Heart right ventricle (tissue), 16 donors: Measurements from ENCODE around the gene IARS2. TPM values are rescaled to one million over a fixed set of nuclear protein-coding genes. Genes with fewer than 3 reads are reported as not detected.
"Not testable (repeated sequence)": the region's sequence is repeated elsewhere in the genome, so short reads cannot be mapped to it uniquely, and the experiment has no call there.

Experiments used
- ATAC-seq, 8 donors: fragments of 200-7000 bp; cut with Tn5 transposase; one replicate each; pipeline ENCODE4 v1.9.1; 2020; ENCODE audit warnings: mild to moderate bottlenecking in 8 of 8, moderate library complexity in 8 of 8, moderate number of reproducible peaks in 1 of 8
- DNase-seq, 2 donors: peaks; one replicate each; pipeline ENCODE4 v3.0.0-alpha.2; 2020
- H3K27ac ChIP-seq, 10 donors: fragments of 200-600 bp; sonication (generic) in 2 of 10; one replicate each; pipeline versions ENCODE4 v1.5.0 to v1.8.0; 2020 to 2022; ENCODE audit warnings: mild to moderate bottlenecking in 3 of 10
- H3K27me3 ChIP-seq, 7 donors: fragments of 200-600 bp; one replicate each; pipeline ENCODE4 v1.8.0; 2021 to 2022; ENCODE audit warnings: mild to moderate bottlenecking in 2 of 7
- H3K36me3 ChIP-seq, 9 donors: fragments of 200-600 bp; sonication (generic) in 1 of 9; one replicate each; pipeline versions ENCODE4 v1.5.0 to v1.8.0; 2020 to 2022; ENCODE audit warnings: mild to moderate bottlenecking in 2 of 9
- H3K4me1 ChIP-seq, 9 donors: fragments of 200-600 bp; sonication (generic) in 1 of 9; one replicate each; pipeline versions ENCODE4 v1.5.0 to v1.8.0; 2020 to 2022; ENCODE audit warnings: mild to moderate bottlenecking in 4 of 9
- H3K4me3 ChIP-seq, 10 donors: fragments of 200-600 bp; sonication (generic) in 2 of 10; one replicate each; pipeline versions ENCODE4 v1.5.0 to v1.8.0; 2020 to 2022; ENCODE audit warnings: mild to moderate bottlenecking in 7 of 10, moderate library complexity in 2 of 10
- H3K9me3 ChIP-seq, 11 donors: fragments of 200-600 bp in 10 of 11; sonication (generic) in 2 of 11; one replicate each; pipeline versions ENCODE4 v1.5.0 to v1.8.0; 2013 to 2022; ENCODE audit warnings: mild to moderate bottlenecking in 2 of 11, control low read depth in 1 of 11, moderate library complexity in 1 of 11
- WGBS, 2 donors: extraction: QIAGEN DNeasy Blood & Tissue Kit; methylation state at CpG; one replicate each; pipeline ENCODE4 v1.1.7; 2013; ENCODE audit warnings: inconsistent platforms in 1 of 2; 5-methylcytosine and 5-hydroxymethylcytosine counted together
- intact Hi-C, 10 donors: fragments of 100-400 bp; cut with DNase I; formaldehyde crosslinking; loops; one replicate each; pipeline versions ENCODE4 v1.11.1 to v1.14.2; 2022
- polyA plus RNA-seq, 2 donors: library from polyadenylated mRNA; stranded (reverse); fragments of 200-250 nt; gene quantifications; one replicate each; pipeline ENCODE4 v1.2.3, GENCODE V29; 2013
- total RNA-seq, 10 donors: library from RNA; stranded (reverse); fragmentation: NEBNext Ultra II Directional in 3 of 10; extraction: Animal tissue kit (Norgen Biotek cat#: 25700) in 3 of 10; gene quantifications; one replicate each; pipeline versions ENCODE4 v1.2.1 to v1.2.4, GENCODE V29; 2021 to 2023
- TF ChIP-seq, protein P1 (sequence below), 9 donors: fragments of 200-600 bp; sonication (generic) in 2 of 9; IDR thresholded peaks; one replicate each; pipeline versions ENCODE4 v1.5.0 to v1.8.0; 2021 to 2022; ENCODE audit warnings: antibody characterized with exemption in 9 of 9, mild to moderate bottlenecking in 5 of 9, moderate library complexity in 1 of 9
- donor health status: Arrhythmogenic right ventricular cardiomyopathy.
- donor health status: ischemic (EF 13 %, LVEDD 7.1; RV severe dilation, severe dysfunction).
- donor health status: healthy with polysubstance abuse.
- donor health status: DM: no; HTN: yes; CAD: no.
- donor health status: DM: no; HTN: no; CAD: no.
- donor health status: ischemic (EF 25% LVEDD 6.9; RV normal size, moderate dysfunction).
- donor health status: ischemic (EF 25% LVEDD 5.7; RV mildly dilated, moderate dysfunction).
- donor health status: healthy.
- donor health status: DM: yes; HTN: yes; CAD: no.
- donor health status: Ischemic cardiomyopathy.
- donor health status: ischemic (EF 35%, LVEDD 5.7; RV mildly dilated, moderate dysfunction).
- donor health status: nonischemic (EF 11% LVEDD 7.7; RV severe dilation, severe dysfunction).
- donor health status: DM: yes; HTN: yes; CAD: no.
- donor health status: PGD.
- donor health status: ischemic (EF 29% LVEDD 5.4; RV normal size, mild dysfunction).
- donor health status: nonischemic (EF 23%, LVEDD 6.1; RV moderate dilation, normal function).

IARS2 gene
- total and polyA plus RNA-seq, 12 donors, result 12.1 to 91.9 (median 80.1) TPM

DNA sequence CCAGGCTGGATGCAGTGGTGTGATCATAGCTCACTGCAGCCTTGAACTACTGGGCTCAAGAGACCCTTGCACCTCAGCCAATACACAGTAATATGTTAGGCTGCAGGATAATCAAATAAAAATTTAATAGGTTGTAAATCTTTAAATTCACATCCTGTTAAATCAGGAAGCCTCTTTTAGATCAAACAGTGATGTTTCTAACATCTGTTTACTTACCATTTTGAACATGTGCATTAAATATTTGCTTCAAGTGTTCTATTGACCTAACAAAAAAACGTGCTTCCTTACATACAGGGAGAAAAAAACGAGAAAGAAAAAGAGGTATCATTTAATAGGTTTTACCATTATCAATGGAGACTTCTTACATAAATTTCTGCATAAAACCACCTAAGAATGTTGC is 70.6 kb downstream of the IARS2 start:
- DNase-seq, result no peak
- H3K9me3 ChIP-seq, result no peaks in the 10 kb centered on the region
- 57 to 76% methylated on average over 2 of the region's 2 CpGs for WGBS, 2 donors
- ATAC-seq, result peak in 1 of 8 donors; percentile 9
- no peaks in the 10 kb centered on the region for H3K27me3 ChIP-seq
- no peaks in the 10 kb centered on the region for H3K4me1 ChIP-seq
- peaks cover 0 to 96% (median 11%) of the 10 kb centered on the region in 9 donors for H3K36me3 ChIP-seq
- TF ChIP-seq, protein P1, sequence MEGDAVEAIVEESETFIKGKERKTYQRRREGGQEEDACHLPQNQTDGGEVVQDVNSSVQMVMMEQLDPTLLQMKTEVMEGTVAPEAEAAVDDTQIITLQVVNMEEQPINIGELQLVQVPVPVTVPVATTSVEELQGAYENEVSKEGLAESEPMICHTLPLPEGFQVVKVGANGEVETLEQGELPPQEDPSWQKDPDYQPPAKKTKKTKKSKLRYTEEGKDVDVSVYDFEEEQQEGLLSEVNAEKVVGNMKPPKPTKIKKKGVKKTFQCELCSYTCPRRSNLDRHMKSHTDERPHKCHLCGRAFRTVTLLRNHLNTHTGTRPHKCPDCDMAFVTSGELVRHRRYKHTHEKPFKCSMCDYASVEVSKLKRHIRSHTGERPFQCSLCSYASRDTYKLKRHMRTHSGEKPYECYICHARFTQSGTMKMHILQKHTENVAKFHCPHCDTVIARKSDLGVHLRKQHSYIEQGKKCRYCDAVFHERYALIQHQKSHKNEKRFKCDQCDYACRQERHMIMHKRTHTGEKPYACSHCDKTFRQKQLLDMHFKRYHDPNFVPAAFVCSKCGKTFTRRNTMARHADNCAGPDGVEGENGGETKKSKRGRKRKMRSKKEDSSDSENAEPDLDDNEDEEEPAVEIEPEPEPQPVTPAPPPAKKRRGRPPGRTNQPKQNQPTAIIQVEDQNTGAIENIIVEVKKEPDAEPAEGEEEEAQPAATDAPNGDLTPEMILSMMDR (IDR thresholded peaks at IDR 0.05), result no peak
- no peak overlapping the region for H3K27ac ChIP-seq
- intact Hi-C loops, result no loop called here
- H3K4me3 ChIP-seq, result no peak overlapping the region

DNA sequence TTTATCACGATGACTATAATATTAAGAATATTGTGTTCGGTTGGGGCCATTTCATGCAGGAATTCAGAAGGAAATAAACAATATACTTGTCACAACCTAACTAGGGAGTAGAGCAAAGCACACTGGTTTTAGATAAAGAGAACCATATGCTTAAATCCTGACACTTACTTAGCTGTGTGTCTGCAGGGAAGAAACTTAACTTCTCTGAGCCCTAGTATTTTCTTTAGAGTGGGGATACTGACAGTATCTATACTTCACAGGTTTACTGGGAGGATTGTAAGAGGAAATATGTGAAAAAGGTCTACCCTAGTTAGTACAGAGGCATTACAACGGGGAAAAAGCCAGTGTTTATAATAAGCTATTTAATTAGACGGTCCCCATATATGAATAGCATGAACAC is 72.9 kb downstream of the IARS2 start:
- H3K27me3 ChIP-seq, result no peaks in the 10 kb centered on the region
- H3K4me3 ChIP-seq, result no peak overlapping the region
- H3K36me3 ChIP-seq, result peaks cover 0 to 96% (median 28%) of the 10 kb centered on the region in 9 donors
- TF ChIP-seq, protein P1 (IDR thresholded peaks at IDR 0.05), result no peak
- DNase-seq (no peak), ATAC-seq (no peak)
- intact Hi-C loops, result no loop called here
- WGBS, 2 donors, result 95 to 98% methylated on average over 4 of the region's 4 CpGs
- H3K27ac ChIP-seq, result no peak overlapping the region
- peaks cover 0 to 3% (median 0%) of the 10 kb centered on the region in 11 donors for H3K9me3 ChIP-seq
- no peaks in the 10 kb centered on the region for H3K4me1 ChIP-seq

DNA sequence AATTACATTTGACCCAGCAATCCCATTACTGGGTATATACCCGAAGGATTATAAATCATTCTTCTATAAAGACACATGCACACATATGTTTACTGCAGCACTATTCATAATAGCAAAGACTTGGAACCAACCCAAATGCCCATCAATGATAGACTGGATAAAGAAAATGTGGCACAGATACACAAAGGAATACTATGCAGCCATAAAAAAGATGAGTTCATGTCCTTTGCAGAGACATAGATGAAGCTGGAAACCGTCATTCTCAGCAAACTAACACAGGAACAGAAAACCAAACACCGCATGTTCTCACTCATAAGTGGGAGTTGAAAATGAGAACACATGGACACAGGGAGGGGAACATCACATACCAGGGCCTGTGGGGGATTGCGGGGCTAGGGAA is 76.0 kb downstream of the IARS2 start:
- not testable (repeated sequence) for H3K27me3 ChIP-seq, H3K27ac ChIP-seq, DNase-seq, ATAC-seq, H3K4me3 ChIP-seq, H3K9me3 ChIP-seq, H3K4me1 ChIP-seq
- 98% methylated on average over 4 of the region's 4 CpGs for WGBS, 2 donors
- H3K36me3 ChIP-seq, result peaks cover 0 to 97% (median 35%) of the 10 kb centered on the region in 9 donors
- intact Hi-C loops, result loop anchor here in 1 of 10 donors (10.0 kb wide), 1 partner anchor 65 kb away; no protein-coding TSS in a partner anchor

DNA sequence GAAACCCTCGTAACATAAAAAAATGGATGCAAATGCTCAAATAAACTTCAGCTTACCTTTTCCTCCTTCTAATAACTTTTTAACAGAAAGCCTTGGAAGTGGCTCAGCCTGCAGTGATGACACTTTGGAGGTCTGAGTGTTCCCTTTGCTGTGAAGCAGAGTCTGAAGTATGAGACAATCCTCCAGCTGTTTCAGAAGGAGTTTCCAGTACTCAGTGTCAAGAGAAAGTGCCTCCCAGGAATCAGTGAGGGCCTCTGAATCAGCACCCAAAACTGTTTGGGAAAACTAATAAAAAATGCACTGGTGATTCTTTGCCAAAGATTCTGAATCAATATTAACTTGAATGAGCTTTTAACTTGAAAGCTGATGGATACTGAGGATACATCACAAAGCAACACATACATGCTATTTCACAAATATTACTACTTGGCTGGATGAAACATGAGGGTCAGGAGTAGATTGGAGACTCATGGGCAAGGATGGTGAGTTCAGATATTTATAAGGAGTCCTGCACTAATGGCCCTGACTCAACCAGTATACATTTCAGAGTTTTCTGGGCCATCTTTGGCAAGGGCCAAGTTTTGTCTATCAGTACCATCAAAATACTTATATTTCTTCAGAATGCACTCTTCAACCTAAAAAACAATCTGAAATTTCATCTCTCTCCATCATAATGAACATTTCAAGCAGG is 77.0 kb downstream of the IARS2 start:
- Histone ChIP-seq H3K9me3 (peaks cover 0 to 3% (median 0%) of the 10 kb centered on the region in 11 donors), H3K27ac (no peak overlapping the region), H3K36me3 (peaks cover 0 to 89% (median 35%) of the 10 kb centered on the region in 9 donors), H3K27me3 (no peaks in the 10 kb centered on the region), H3K4me3 (no peak overlapping the region), H3K4me1 (no peaks in the 10 kb centered on the region)
- DNase-seq, result no peak
- 94 to 97% methylated on average over 1 of the region's 1 CpG for WGBS, 2 donors
- intact Hi-C loops, result loop anchor here in 1 of 10 donors (10.0 kb wide), 1 partner anchor 66 kb away; no protein-coding TSS in a partner anchor
- TF ChIP-seq, protein P1 (IDR thresholded peaks at IDR 0.05), result no peak
- no peak for ATAC-seq

DNA sequence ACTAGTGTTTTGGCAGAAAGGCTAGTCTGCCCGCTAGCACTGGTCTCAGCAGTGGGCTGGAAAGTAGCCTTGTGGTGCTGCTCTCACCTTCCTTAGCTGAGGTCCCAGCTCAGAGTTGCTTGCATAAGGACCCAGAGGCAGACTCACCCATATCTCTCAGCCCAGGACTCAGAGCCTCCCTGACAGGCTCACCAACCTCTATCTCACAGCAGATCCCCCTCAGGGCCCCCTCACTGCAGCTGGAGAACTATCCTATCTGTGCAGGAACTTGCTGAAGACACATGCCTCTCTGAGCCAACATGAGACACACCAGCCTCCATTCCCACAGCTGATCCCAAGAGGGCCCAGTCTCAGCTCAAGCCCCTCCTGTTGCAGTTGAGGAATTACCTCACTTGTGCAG is 82.6 kb downstream of the IARS2 start:
- 100% methylated on average over 1 of the region's 1 CpG for WGBS, 2 donors
- Histone ChIP-seq H3K4me3 (no peak overlapping the region), H3K4me1 (no peaks in the 10 kb centered on the region), H3K27ac (no peak overlapping the region), H3K36me3 (peaks cover 0 to 86% (median 17%) of the 10 kb centered on the region in 9 donors), H3K9me3 (peaks cover 0 to 10% (median 0%) of the 10 kb centered on the region in 11 donors), H3K27me3 (no peaks in the 10 kb centered on the region)
- ATAC-seq, result peak in 1 of 8 donors; percentile 18
- no peak for DNase-seq
- TF ChIP-seq, protein P1 (IDR thresholded peaks at IDR 0.05), result no peak
- intact Hi-C loops, result loop anchor here in 1 of 10 donors (10.0 kb wide), 1 partner anchor 72 kb away; no protein-coding TSS in a partner anchor
